Middle frontal gyrus (tissue), 1 donor: ENCODE data around the gene EML1.

Source experiments
- DNase-seq: peaks from one replicate; pipeline ENCODE4 v3.0.0-alpha.2; 2015; ENCODE audit warnings: low spot score; ENCODE audit errors: extremely low spot score

EML1 gene

DNA sequence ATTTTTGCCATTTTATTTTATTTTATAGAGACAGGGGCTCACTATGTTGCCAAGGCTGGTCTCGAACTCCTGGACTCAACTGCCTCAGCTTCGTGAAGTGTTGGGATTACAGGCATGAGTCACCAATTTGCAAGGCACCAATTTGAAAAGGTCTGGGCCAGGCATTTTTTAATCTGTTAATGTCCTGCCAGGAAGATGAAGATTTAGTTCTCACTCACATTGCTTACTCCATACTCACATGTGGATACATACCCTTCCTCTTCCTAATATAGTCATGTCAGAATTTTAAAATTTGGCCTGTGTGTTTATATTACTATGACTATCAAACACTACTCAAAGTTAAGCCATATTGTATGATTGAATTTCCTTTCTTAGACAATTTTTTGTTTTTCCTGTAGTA is 15.3 kb upstream of the EML1 start:
- DNase-seq, result no peak

GRCh38 chr14:99779751-99780150 is 13.5 kb upstream of the EML1 start:
- no peak for DNase-seq

- DNase-seq, result no peak
These were observed 12.5 kb upstream of the EML1 start for GRCh38 chr14:99780690-99781089.

GRCh38 chr14:99781091-99781490 is 12.1 kb upstream of the EML1 start:
- no peak for DNase-seq

DNA sequence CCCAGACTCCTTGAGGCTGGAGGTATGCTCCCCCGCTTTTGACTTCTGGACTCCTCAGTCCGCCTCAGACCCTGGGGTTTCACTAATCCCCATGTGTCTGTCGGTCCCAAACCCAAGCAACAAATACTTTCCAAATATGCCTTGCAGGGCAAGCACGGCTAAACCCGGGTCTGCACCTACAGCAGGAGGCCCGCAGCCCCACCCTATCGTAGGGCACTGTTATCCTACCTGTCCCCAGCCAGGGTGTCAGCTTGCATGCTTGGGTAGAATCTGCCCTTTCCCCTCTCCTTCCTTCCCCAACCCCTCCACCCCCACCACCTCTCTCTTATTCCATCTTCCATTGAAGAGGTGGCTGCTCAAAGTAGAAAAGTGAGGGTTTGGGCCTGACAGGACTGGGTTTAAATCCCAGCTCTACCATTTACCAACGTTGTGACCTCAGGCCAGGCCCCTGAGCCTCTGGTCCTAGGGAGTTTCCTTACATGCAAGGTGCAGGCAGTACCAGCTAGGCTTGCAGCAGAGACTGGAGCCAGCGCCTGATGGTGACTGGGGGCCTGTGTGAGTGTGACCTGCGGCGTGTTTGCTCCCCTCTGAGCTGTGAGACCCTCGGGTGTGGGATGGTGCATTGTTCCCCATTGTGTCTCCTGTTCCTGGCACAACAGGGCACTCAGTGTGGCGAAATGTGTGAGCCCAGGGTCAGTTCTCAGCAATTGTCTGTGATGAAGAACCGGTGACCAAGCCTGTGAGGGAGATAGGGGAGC is 11.2 kb upstream of the EML1 start:
- no peak for DNase-seq

GRCh38 chr14:99784508-99784907 is 8.7 kb upstream of the EML1 start:
- no peak for DNase-seq

DNA sequence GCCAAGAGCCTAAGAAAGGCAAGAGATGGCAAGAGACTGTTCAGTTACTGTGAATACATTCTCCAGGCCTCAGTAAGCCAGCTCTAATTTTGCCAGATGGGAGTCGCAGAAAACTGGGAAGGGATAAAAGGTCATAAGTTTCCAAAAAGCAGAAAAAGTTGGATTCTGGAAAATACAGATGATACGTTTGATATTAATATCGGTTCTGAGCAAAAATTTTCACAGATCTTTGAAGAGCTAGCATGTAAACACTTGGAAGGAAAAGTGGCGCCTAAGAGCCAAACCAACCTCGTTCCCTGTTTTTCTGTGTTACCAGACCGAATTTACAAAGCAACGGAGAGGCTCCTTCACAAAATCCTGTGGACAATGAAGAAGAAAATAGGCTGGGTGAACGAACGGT is 7.8 kb upstream of the EML1 start:
- no peak for DNase-seq

- no peak for DNase-seq
These were observed 6.7 kb upstream of the EML1 start for GRCh38 chr14:99786511-99786989.

DNA sequence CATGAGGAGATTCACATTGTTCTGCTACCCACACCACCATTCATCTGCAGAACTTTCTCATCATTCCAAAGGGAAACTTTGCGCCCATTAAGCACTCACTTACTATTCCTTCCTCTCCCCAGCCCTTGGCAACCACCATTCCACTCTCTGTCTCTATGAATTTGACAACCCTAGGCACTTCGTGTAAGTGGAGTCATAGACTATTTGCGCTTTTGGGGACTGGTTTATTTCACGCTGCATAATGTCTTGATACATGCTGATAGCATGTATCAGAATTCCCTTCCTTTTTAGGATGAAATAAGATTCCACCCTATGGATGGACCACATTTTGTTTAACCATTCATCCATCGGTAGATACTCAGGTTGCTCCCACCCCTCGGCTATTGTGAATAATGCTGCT is 4.5 kb upstream of the EML1 start:
- no peak for DNase-seq

GRCh38 chr14:99789581-99789980 is 3.6 kb upstream of the EML1 start:
- DNase-seq, result no peak

GRCh38 chr14:99790201-99790977 is 2.8 kb upstream of the EML1 start:
- no peak for DNase-seq

- DNase-seq, result no peak
These were observed 2.2 kb upstream of the EML1 start for GRCh38 chr14:99790978-99791376.

DNA sequence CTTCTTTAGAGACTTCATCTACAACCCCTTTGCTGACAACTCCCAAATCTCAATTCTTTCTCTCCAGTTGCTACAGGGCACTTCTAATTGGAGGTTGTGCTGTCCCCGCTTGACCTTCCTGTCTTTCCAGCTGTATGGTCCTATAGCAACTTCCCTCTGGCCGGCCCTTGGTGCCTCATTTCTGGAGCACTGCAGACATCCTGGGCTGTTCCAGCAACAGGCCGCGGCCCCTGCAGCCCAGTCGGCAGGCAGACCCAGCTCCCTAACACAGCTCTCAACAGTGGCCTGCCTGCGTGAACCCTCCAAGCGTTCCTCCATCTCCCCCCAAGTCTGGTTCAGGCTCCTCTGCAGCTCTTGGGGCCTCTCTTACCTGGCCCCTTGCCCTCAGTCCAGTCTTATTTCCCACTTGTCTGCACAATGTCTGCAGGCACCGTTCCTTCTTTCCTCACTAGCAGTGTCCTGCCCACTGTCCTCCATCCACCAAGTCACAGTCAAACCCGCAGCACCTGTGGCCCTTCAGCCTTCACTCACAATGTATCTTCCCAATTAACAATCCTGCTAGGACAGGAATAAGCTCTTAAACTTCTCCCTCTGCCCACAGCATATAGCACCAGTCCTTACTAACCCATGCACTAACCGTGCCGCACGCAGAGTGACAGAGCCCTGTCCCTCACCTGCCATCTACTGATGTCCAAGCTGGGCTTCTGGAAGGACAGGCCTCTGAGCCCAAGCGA is 1.6 kb upstream of the EML1 start:
- no peak for DNase-seq

- DNase-seq, result no peak
These were observed 1.0 kb upstream of the EML1 start for GRCh38 chr14:99792210-99792535.

DNA sequence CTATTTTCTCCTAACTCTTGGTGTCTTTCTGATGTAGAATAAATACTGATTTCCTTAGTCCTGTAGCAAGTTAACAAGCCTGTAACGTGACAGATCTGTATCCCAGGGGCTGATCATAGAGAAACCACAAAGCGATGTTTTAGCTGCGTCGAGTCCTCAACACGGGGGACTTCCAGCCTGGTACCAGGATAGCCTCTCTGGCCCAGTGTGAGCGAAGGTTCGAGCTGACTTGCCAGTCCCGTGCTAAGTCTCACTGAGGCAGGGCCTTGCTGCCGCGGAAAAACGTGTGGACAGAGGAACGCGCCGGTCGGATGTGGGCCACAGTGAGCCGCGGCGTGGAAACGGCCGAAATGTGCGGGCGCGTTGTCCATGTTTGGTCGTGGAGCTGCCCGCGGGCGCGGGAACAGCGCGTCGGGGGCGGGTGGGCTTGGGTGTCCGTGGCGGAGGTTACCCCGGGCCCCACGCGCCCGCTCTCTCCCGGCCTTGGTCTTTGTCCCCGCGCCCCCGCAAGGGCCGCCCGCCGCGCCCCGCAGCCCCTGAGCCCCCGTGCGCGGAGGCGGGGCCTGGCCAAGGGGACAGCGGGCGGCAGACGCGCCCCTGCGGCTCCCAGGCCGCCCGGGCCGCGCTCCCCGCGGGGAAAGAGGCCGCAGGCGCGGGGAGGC is 531 bp upstream of the EML1 start:
- no peak for DNase-seq

DNA sequence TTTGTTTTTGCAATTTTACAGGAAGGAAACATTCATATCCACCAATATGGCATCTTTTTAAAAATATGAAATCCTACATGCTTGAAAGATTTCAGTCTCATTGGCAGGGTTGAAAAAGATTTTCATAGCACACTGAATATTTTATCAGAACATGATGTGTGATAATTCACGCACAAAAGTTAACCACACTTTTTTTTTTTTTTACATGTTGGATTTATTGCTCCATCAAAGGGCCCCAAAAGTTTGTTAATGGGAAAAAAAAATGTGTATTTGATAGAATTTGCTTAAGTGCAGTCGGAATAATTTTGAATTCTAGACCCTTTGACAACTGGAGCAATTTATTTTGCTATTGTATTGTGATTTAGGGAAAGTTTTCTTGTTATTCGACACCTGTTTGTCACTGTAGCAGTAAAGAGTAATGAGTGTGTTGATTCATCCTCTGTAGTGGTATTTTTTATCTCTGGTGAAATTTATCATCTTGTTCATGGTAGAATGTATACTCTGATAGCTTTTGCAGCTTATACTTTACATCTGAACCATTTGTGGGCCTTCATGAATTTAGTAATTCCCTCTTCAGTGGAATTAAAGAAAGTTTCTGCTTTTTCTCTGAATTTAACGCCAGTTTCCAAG is 1.1 kb downstream of the EML1 start:
- no peak for DNase-seq

DNA sequence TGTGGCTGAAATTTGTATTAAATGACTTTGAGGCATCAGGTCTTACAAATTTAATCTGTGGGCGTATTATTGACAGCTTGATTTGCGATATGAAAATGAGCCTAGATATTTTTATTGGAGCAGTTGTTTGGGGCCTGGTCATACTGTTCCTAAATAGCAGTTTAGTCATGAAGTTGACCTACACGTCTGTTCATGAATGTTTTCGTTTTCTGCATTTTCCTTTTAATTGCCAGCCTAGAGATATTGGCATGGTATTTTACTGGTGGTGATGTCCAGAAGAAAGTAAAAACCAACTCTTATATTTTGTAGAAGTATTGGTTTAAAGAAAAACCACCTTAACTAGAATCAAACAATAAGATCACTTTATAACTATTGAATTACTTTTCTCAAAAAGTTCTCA is 1.8 kb downstream of the EML1 start:
- DNase-seq, result no peak

DNA sequence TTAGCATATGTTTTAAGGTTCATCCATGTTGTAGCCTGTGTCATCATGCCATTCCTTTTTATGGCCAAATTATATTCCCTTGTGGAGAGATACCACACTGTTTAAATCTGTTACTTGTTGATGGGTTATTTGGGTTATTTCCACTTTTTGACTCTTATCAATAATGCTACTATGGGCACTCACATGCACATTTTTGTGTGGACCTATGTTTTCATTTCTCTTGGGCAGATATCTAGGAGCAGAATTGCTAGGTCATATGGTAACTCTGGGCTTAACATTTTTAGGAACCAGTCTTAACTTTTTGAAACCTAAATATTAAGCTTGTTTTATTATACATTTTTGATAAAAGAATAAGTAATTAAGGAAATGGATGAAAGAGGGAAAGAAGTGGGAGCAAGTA is 4.0 kb downstream of the EML1 start:
- DNase-seq, result no peak

DNA sequence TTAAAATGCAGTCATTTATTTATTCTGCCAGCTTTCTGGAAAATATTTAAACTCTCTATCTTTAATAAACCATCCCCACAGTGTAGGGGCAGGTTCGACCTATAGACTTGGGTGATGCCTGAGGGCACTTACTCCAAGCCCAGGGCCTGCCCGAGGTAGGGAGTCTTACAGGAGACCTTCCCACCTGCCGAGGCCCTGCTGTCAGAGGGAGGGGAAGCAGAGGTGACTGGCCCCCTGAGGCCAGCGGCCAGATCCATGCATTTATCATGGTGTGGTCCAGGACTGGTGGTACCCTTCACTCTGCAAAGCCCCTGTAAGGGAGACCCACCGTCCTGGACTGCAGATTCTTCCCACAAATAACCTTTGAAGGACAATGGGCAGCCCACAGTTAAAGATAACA is 7.6 kb downstream of the EML1 start:
- DNase-seq, result no peak

DNA sequence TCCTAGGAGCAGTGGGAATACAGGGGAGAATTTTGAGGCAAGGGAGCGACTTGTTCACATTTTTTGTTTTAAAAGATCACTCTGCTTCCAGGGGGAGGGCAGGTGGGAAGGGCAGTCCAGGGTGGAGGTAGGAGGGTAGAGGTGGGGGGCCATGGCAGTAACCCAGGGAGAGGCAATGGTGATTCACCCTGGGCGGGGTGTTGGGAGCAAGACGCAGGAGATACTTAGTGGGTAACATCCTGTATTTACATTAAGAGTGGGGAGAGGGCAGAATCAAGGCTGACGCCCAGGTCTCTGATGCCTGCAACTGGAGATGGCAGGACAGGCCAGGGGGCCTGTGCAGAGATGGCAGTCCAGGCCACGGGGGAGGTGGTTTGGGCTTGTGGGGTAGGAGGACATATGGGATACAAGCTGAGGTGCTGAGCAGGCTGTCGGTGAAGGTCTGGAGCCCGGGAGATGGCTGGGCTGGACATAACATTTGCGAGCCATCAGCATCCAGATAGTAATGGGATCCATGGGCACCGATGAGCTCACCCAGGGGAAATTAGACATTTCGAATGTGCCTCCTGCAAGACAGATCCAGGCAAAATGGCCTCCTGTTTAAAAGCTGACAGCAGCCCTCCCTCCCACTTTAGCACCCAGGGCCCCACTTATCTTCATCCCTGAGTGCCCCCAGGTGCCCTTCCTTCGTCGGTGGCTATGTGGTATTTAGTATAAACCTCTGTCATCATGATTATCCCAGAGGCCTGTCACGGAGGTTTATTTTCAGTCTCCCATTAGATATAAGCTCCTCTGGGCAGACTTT is 9.3 kb downstream of the EML1 start:
- DNase-seq, result no peak
